ENCODE measurements around the gene KRT71.

GRCh38 chr12:52568111-52568510 is 15.2 kb upstream of the KRT71 start:
- TF ChIP-seq CTCF (IDR thresholded peaks at IDR 0.05; ENCODE audit: low read depth, low read length) (no peak), EZH2phosphoT487 (IDR thresholded peaks at IDR 0.05; ENCODE audit: low read depth) (no peak)

All from OCI-LY3 (cell line).